Adipose tissue (tissue), 3 donors: ENCODE results near the gene FBLN2. TPM values are rescaled to one million over a fixed set of nuclear protein-coding genes. Genes with fewer than 3 reads are reported as not detected.

Experiments
- H3K27ac ChIP-seq: one replicate; pipeline ENCODE4 v1.5.1; 2013; ENCODE audit warnings: low read depth, low read length
- WGBS, 3 donors: extraction: QIAGEN DNeasy Blood & Tissue Kit; methylation state at CpG; one replicate each; pipeline ENCODE4 v1.1.7; 2013; 5-methylcytosine and 5-hydroxymethylcytosine counted together
- polyA plus RNA-seq, 3 donors: library from polyadenylated mRNA; stranded (reverse); fragments of 200-250 nt; gene quantifications; one replicate each; pipeline ENCODE4 v1.2.3, GENCODE V29; 2013
- donor health status: healthy with polysubstance abuse.
- donor health status: Bipolar disorder and iron deficiency.
- donor health status: healthy.

FBLN2 gene
- polyA plus RNA-seq, 3 donors = 10.2 to 147 (median 91.1) TPM

- no peak overlapping the region for H3K27ac ChIP-seq
- 85 to 96% (median 87%) methylated on average over 6 of the region's 6 CpGs for WGBS, 3 donors
Observed at GRCh38 chr3:13605555-13605954, 56.6 kb downstream of the FBLN2 start.

- no peak overlapping the region for H3K27ac ChIP-seq
- WGBS, 3 donors = 81 to 90% (median 89%) methylated on average over 14 of the region's 14 CpGs
Observed at GRCh38 chr3:13607821-13608597, 59.1 kb downstream of the FBLN2 start.

GRCh38 chr3:13608969-13609725 lies 60.2 kb downstream of the FBLN2 start:
- no peak overlapping the region for H3K27ac ChIP-seq
- WGBS, 3 donors = 82 to 93% (median 92%) methylated on average over 20 of the region's 20 CpGs

- H3K27ac ChIP-seq = no peak overlapping the region
- 87 to 93% (median 89%) methylated on average over 7 of the region's 7 CpGs for WGBS, 3 donors
Observed at GRCh38 chr3:13610006-13610570, 61.2 kb downstream of the FBLN2 start.

- no peak overlapping the region for H3K27ac ChIP-seq
- WGBS, 3 donors = 88 to 94% (median 93%) methylated on average over 6 of the region's 6 CpGs
Observed at GRCh38 chr3:13611221-13611620, 62.3 kb downstream of the FBLN2 start.

GRCh38 chr3:13612829-13613228 lies 63.9 kb downstream of the FBLN2 start:
- WGBS, 3 donors = 79 to 96% (median 84%) methylated on average over 3 of the region's 3 CpGs
- no peak overlapping the region for H3K27ac ChIP-seq

- WGBS, 3 donors = 89 to 92% (median 92%) methylated on average over 14 of the region's 14 CpGs
- no peak overlapping the region for H3K27ac ChIP-seq
Observed at GRCh38 chr3:13613343-13614190, 64.6 kb downstream of the FBLN2 start.

- WGBS, 3 donors = 71 to 94% (median 93%) methylated on average over 2 of the region's 2 CpGs
Observed at GRCh38 chr3:13614607-13615006, 65.7 kb downstream of the FBLN2 start.

GRCh38 chr3:13615019-13615528 lies 66.1 kb downstream of the FBLN2 start:
- no peak overlapping the region for H3K27ac ChIP-seq
- WGBS, 3 donors = 90 to 94% (median 90%) methylated on average over 4 of the region's 4 CpGs

More at GRCh38 chr3:13614607-13615006, 65.7 kb downstream of the FBLN2 start:
- no peak overlapping the region for H3K27ac ChIP-seq

GRCh38 chr3:13616359-13616758 lies 67.4 kb downstream of the FBLN2 start:
- no peak overlapping the region for H3K27ac ChIP-seq
- 86 to 94% (median 88%) methylated on average over 7 of the region's 7 CpGs for WGBS, 3 donors

GRCh38 chr3:13617097-13617738 lies 68.3 kb downstream of the FBLN2 start:
- no peak overlapping the region for H3K27ac ChIP-seq
- WGBS, 3 donors = 83 to 93% (median 93%) methylated on average over 3 of the region's 3 CpGs

GRCh38 chr3:13617981-13618380 lies 69.1 kb downstream of the FBLN2 start:
- 93 to 98% (median 94%) methylated on average over 10 of the region's 10 CpGs for WGBS, 3 donors
- no peak overlapping the region for H3K27ac ChIP-seq

GRCh38 chr3:13618836-13619235 lies 69.9 kb downstream of the FBLN2 start:
- 96 to 100% (median 100%) methylated on average over 3 of the region's 3 CpGs for WGBS, 3 donors
- no peak overlapping the region for H3K27ac ChIP-seq

GRCh38 chr3:13619661-13620230 lies 70.8 kb downstream of the FBLN2 start:
- H3K27ac ChIP-seq = no peak overlapping the region
- WGBS, 3 donors = 86 to 92% (median 92%) methylated on average over 13 of the region's 13 CpGs

- WGBS, 3 donors = 69 to 91% (median 78%) methylated on average over 4 of the region's 4 CpGs
- H3K27ac ChIP-seq = no peak overlapping the region
Observed at GRCh38 chr3:13620281-13620680, 71.4 kb downstream of the FBLN2 start.

GRCh38 chr3:13620776-13621365 lies 71.9 kb downstream of the FBLN2 start:
- no peak overlapping the region for H3K27ac ChIP-seq
- WGBS, 3 donors = 88 to 94% (median 92%) methylated on average over 12 of the region's 12 CpGs
